GM12864 (cell line): ENCODE data around the gene ATRNL1.

Experiments
- DNase-seq: peaks from one replicate; pipeline ENCODE4 v3.0.0-alpha.2; 2011; ENCODE audit warnings: low read depth
- H3K4me3 ChIP-seq: 2 replicates; pipeline ENCODE4 v1.5.1; 2011; ENCODE audit warnings: mild to moderate bottlenecking, low read depth, low read length, control low read depth
- TF ChIP-seq, protein P1 (sequence below): IDR thresholded peaks from 2 replicates; pipeline ENCODE4 v1.5.1; 2011; ENCODE audit warnings: low read depth, mild to moderate bottlenecking, moderate library complexity, low read length, control low read depth, inconsistent platforms; ENCODE audit errors: missing control alignments

ATRNL1 gene

DNA sequence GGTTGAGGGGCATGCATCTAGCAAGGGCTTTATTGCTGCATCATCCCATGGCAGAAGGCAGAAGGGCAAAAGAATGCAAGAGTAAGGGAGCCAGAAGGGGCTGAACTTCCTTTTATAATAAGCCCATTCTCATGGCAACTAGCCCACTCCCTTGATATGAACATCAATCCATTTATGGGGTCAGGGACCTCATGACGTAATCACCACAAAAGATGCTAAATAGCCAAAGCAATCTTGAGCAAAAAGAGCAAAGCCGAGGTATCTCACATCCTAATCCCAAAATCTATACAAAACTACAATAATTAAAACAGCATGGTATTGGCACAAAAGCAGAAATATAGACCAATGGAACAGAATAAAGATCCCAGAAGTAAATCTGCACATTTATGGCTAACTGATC lies 499.9 kb downstream of the ATRNL1 start:
- no peak overlapping the region for H3K4me3 ChIP-seq
- DNase-seq, result no peak
- TF ChIP-seq, protein P1, sequence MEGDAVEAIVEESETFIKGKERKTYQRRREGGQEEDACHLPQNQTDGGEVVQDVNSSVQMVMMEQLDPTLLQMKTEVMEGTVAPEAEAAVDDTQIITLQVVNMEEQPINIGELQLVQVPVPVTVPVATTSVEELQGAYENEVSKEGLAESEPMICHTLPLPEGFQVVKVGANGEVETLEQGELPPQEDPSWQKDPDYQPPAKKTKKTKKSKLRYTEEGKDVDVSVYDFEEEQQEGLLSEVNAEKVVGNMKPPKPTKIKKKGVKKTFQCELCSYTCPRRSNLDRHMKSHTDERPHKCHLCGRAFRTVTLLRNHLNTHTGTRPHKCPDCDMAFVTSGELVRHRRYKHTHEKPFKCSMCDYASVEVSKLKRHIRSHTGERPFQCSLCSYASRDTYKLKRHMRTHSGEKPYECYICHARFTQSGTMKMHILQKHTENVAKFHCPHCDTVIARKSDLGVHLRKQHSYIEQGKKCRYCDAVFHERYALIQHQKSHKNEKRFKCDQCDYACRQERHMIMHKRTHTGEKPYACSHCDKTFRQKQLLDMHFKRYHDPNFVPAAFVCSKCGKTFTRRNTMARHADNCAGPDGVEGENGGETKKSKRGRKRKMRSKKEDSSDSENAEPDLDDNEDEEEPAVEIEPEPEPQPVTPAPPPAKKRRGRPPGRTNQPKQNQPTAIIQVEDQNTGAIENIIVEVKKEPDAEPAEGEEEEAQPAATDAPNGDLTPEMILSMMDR, result no peak

- DNase-seq, result no peak
- no peak overlapping the region for H3K4me3 ChIP-seq
- TF ChIP-seq, protein P1, result no peak
Observed at GRCh38 chr10:115604627-115605026, 511.5 kb downstream of the ATRNL1 start.

- TF ChIP-seq, protein P1, result no peak
- no peak for DNase-seq
- H3K4me3 ChIP-seq, result no peak overlapping the region
Observed at GRCh38 chr10:115606086-115606485, 512.9 kb downstream of the ATRNL1 start.

DNA sequence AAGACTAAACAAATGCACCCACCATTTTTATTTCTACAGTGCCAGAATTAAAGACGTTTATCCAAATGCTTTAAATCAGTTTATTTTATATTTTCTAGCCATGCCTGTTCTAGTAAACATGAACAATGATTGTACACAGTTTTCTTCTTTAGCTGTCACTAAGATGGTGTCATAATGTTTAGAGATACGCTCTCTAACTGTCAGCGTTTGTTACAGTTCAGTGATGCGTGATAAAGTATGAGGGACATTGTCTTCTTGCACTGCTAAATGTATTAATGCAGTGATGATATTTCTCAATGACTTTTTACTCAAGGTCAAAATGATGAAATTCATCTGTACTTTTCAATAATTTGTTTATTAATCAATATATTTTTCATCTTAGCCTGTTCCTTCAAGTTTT lies 513.6 kb downstream of the ATRNL1 start:
- DNase-seq, result no peak
- TF ChIP-seq, protein P1, result no peak
- H3K4me3 ChIP-seq, result no peak overlapping the region

DNA sequence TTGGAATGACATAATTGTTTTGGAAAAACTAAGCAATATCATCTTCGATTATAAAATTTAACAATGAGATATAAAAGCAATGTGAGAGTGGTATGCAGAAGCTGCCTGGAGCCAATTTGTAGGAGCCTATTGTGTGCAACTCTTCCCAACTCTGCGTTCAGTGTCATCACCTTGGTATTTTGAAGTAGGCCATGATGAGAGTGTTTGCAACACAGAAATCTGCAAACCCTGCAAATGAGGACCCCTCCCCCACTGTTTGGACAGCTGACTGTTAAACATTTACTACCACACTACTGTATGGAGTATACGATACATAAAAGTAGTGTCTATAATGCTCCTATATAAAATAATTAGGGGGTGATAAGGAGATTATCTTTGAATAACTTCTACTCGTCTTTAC lies 531.3 kb downstream of the ATRNL1 start:
- H3K4me3 ChIP-seq, result no peak overlapping the region
- TF ChIP-seq, protein P1, result no peak
- no peak for DNase-seq

DNA sequence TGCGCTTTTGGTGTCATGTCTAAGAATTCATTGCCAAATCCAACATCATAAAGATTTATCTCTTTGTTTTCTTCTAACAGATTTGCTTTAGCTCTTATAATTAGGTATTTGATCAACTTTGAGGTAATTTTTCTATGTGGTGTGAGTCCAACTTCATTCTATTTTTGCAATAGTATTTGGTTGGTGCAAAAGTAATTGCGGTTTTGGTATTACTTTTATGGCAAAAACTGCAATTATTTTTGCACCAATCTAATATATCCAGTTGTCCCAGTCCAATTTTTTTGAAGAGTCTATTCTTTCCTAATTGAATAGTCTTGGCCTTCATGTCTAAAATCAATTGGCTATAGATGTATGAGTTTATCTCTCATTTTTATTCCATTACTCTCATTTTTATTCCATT lies 535.5 kb downstream of the ATRNL1 start:
- no peak for DNase-seq
- H3K4me3 ChIP-seq, result no peak overlapping the region
- TF ChIP-seq, protein P1, result no peak

- no peak overlapping the region for H3K4me3 ChIP-seq
- TF ChIP-seq, protein P1, result no peak
- DNase-seq, result no peak
Observed at GRCh38 chr10:115638246-115638645, 545.1 kb downstream of the ATRNL1 start.
